Measurements from ENCODE around the gene STK32B.

- TF ChIP-seq POLR2A (IDR thresholded peaks at IDR 0.05) = no peak
- TF ChIP-seq CTCF (IDR thresholded peaks at IDR 0.05) = no peak
Observed at GRCh38 chr4:5165420-5166369, 114.4 kb downstream of the STK32B start.
